Smooth muscle cell (in vitro differentiated cells): ENCODE results near the gene JARID2. TPM values are rescaled to one million over a fixed set of nuclear protein-coding genes. Genes with fewer than 3 reads are reported as not detected.

Experiments used
- DNase-seq: peaks from one replicate; lab custom pipeline; 2025; ENCODE audit not compliant: unreplicated experiment; lab: John Stamatoyannopoulos, UW
- H2AFZ ChIP-seq: fragments of 200-600 bp; sonication (generic); 2 replicates; pipeline ENCODE4 v1.6.0; 2016; ENCODE audit warnings: antibody characterized with exemption, low read depth, mild to moderate bottlenecking
- H3F3A ChIP-seq: fragments of 200-600 bp; sonication (generic); 2 replicates; pipeline ENCODE4 v1.6.0; 2017; ENCODE audit warnings: antibody characterized with exemption, low read depth
- H3K27ac ChIP-seq: fragments of 200-600 bp; sonication (generic); 2 replicates; pipeline ENCODE4 v1.5.1; 2016; ENCODE audit warnings: low read depth, mild to moderate bottlenecking
- H3K27me3 ChIP-seq: fragments of 200-600 bp; sonication (generic); 2 replicates; pipeline ENCODE4 v1.6.1; 2016; ENCODE audit warnings: low read depth, mild to moderate bottlenecking
- H3K36me3 ChIP-seq: fragments of 200-600 bp; sonication (generic); 2 replicates; pipeline ENCODE4 v1.5.1; 2016; ENCODE audit warnings: low read depth
- H3K4me1 ChIP-seq: fragments of 200-600 bp; sonication (generic); 2 replicates; pipeline ENCODE4 v1.5.1; 2016; ENCODE audit warnings: low read depth
- H3K4me2 ChIP-seq: fragments of 200-600 bp; sonication (generic); 2 replicates; pipeline ENCODE4 v1.6.0; 2016; ENCODE audit warnings: mild to moderate bottlenecking
- H3K4me3 ChIP-seq: fragments of 200-600 bp; sonication (generic); 2 replicates; pipeline ENCODE4 v1.5.1; 2016; ENCODE audit warnings: mild to moderate bottlenecking
- H3K79me2 ChIP-seq: fragments of 200-600 bp; sonication (generic); 2 replicates; pipeline ENCODE4 v1.6.0; 2016; ENCODE audit warnings: low read depth, mild to moderate bottlenecking
- H3K9ac ChIP-seq: fragments of 200-600 bp; sonication (generic); 2 replicates; pipeline ENCODE4 v1.6.0; 2016; ENCODE audit warnings: low read depth
- H3K9me3 ChIP-seq: fragments of 200-600 bp; sonication (generic); replicated peaks from 2 replicates; pipeline ENCODE4 v1.5.1; 2016; ENCODE audit warnings: low read depth
- H4K20me1 ChIP-seq: fragments of 200-600 bp; sonication (generic); 2 replicates; pipeline ENCODE4 v1.6.0; 2016; ENCODE audit warnings: low read depth
- WGBS: methylation state at CpG from one replicate; pipeline ENCODE4 v1.1.7; 2016; ENCODE audit warnings: low lambda C conversion rate; 5-methylcytosine and 5-hydroxymethylcytosine counted together
- polyA plus RNA-seq: library from polyadenylated mRNA; unstranded; fragments of >200 nt; fragmentation: Nextera tagmentation; extraction: Ambion mirVana; gene quantifications from 2 replicates; pipeline ENCODE4 v1.2.1, GENCODE V29; 2016
- total RNA-seq: library from RNA; depleted of rRNA; stranded (reverse); fragments of >200 nt; gene quantifications from 2 replicates; pipeline ENCODE4 v1.2.3, GENCODE V29; 2014
- TF ChIP-seq, protein P1 (sequence below): fragments of 200-600 bp; sonication (generic); IDR thresholded peaks from 2 replicates; pipeline ENCODE4 v1.5.1; 2017; ENCODE audit warnings: borderline replicate concordance, mild to moderate bottlenecking, antibody characterized with exemption; ENCODE audit not compliant: insufficient read depth, poor library complexity, severe bottlenecking

Gene JARID2
- total and polyA plus RNA-seq, 2 experiments from 2014 or later, result 5.2 to 10.2 TPM

DNA sequence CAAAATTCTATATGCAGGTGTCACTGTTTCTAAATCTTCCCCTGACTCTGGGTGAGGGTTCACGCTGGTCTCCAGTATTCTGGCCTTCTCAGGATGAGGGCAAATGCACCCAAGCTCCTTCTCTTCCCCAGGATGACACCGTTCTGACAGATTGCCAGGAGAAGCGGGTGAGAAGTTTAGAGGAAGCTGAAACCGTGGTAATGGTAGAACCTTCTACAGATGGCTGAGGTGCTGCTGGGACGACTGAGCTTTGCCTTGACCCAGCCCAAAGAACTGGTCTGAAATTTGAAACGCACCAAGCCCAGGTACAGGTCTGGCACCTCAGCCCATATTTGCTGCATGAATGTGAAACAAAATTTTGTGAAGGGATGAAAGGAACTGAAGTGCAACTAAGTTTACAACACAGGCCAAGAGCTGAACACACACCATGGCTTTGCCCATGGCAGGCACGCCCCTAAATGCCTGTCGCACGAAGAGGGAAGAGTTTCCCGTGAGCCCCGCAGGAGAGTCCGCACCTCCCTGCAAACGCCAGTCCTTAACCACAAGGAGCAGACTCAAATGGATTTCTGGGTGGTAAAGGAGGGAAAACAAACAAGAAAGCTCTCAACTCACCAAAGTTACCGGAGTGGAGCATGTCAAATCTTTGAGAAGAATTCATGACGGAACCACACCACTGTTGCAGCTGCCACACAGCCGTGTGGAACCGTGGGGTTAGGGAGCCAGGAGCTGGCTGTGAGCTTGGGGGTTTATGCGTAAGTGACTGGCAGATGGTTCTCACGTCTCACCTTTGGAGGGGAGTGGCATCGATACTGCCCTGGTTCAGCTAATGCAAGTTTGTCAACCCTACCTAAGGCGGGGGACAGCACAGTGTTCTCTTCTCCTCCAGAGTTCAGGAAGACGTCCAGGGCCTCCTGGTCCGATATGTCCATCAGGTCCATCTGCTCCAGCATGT, 278.1 kb downstream of the JARID2 start:
- WGBS, result 96% methylated on average over 23 of the region's 23 CpGs
- Histone ChIP-seq H3K36me3 (no peaks in the 10 kb centered on the region), H3K9ac (no peak overlapping the region), H3K79me2 (no peaks in the 10 kb centered on the region), H3K27me3 (no peaks in the 10 kb centered on the region), H3K4me1 (no peaks in the 10 kb centered on the region), H2AFZ (no peak overlapping the region), H3K9me3 (no peaks in the 10 kb centered on the region), H3K4me3 (no peak overlapping the region), H3F3A (no peaks in the 10 kb centered on the region), H3K27ac (no peak overlapping the region), H3K4me2 (no peak overlapping the region), H4K20me1 (peaks cover 1% of the 10 kb centered on the region)
- TF ChIP-seq, protein P1, sequence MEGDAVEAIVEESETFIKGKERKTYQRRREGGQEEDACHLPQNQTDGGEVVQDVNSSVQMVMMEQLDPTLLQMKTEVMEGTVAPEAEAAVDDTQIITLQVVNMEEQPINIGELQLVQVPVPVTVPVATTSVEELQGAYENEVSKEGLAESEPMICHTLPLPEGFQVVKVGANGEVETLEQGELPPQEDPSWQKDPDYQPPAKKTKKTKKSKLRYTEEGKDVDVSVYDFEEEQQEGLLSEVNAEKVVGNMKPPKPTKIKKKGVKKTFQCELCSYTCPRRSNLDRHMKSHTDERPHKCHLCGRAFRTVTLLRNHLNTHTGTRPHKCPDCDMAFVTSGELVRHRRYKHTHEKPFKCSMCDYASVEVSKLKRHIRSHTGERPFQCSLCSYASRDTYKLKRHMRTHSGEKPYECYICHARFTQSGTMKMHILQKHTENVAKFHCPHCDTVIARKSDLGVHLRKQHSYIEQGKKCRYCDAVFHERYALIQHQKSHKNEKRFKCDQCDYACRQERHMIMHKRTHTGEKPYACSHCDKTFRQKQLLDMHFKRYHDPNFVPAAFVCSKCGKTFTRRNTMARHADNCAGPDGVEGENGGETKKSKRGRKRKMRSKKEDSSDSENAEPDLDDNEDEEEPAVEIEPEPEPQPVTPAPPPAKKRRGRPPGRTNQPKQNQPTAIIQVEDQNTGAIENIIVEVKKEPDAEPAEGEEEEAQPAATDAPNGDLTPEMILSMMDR, result no peak
- no peak for DNase-seq

DNA sequence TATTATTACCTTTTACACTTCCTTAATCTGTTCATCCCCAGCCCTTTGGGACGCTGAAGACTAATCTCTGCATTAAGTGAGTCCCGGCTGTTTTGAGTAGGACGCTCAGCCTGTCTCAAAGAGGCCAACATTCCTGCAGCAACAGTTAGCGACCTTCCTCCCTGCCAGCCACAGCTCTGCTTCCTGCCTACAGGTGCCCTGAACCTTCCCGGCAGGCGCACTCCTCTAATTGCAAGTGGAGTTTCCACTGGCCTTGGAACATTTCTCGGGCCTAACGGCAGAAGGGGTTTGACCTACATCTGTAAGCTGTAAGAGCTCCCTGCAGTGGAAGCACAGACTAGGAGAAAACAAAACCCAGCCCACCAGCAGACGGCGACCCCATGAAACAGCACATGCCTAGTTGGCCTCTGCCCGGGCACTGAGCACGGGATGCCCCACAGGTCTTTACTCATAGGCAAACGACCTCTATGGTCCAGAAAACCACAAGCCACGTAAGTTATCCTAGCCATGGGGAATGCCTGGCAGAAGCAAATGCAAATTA, 279.1 kb downstream of the JARID2 start:
- no peaks in the 10 kb centered on the region for H3K4me1 ChIP-seq
- no peak overlapping the region for H2AFZ ChIP-seq
- no peaks in the 10 kb centered on the region for H3K79me2 ChIP-seq
- no peaks in the 10 kb centered on the region for H3F3A ChIP-seq
- no peak overlapping the region for H3K4me3 ChIP-seq
- H3K27ac ChIP-seq, result no peak overlapping the region
- no peak overlapping the region for H3K9ac ChIP-seq
- H4K20me1 ChIP-seq, result no peaks in the 10 kb centered on the region
- TF ChIP-seq, protein P1, result no peak
- H3K36me3 ChIP-seq, result no peaks in the 10 kb centered on the region
- no peak for DNase-seq
- 97% methylated on average over 14 of the region's 14 CpGs for WGBS
- H3K4me2 ChIP-seq, result no peak overlapping the region
- no peaks in the 10 kb centered on the region for H3K27me3 ChIP-seq
- no peaks in the 10 kb centered on the region for H3K9me3 ChIP-seq

DNA sequence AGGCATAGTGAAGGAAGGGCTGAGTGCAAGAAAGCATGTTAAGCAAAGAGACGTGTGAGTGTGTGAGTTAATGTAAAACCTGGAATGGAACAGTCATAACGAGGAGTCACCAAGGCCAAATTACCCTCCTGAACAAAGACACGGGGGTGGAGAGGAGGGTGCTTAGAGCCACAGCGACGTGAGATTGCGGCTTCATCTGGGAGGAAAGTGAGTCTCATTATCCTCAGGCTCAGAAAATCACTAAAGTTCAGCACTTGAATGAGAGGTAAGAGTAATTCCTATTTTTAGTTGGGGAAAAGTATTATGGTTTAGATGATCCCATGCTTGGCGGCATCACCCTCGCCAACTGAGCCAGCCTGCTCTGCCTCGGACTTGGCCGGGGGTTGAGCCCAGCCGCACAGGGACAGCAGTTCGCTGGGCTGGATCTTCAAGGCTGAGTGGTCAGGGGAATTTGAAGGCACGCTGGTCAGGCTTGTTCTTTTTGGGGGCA, 280.4 kb downstream of the JARID2 start:
- H3K36me3 ChIP-seq, result no peaks in the 10 kb centered on the region
- no peak overlapping the region for H3K9ac ChIP-seq
- TF ChIP-seq, protein P1, result no peak
- no peaks in the 10 kb centered on the region for H3K27me3 ChIP-seq
- WGBS, result 84% methylated on average over 13 of the region's 13 CpGs
- no peaks in the 10 kb centered on the region for H4K20me1 ChIP-seq
- no peaks in the 10 kb centered on the region for H3K79me2 ChIP-seq
- H3F3A ChIP-seq, result no peaks in the 10 kb centered on the region
- DNase-seq, result no peak
- H3K4me1 ChIP-seq, result no peaks in the 10 kb centered on the region
- no peak overlapping the region for H3K27ac ChIP-seq
- no peak overlapping the region for H3K4me2 ChIP-seq
- H3K9me3 ChIP-seq, result no peaks in the 10 kb centered on the region
- no peak overlapping the region for H3K4me3 ChIP-seq
- H2AFZ ChIP-seq, result no peak overlapping the region
